Measurements from ENCODE around the gene ZBTB7C.

Gene ZBTB7C

DNA sequence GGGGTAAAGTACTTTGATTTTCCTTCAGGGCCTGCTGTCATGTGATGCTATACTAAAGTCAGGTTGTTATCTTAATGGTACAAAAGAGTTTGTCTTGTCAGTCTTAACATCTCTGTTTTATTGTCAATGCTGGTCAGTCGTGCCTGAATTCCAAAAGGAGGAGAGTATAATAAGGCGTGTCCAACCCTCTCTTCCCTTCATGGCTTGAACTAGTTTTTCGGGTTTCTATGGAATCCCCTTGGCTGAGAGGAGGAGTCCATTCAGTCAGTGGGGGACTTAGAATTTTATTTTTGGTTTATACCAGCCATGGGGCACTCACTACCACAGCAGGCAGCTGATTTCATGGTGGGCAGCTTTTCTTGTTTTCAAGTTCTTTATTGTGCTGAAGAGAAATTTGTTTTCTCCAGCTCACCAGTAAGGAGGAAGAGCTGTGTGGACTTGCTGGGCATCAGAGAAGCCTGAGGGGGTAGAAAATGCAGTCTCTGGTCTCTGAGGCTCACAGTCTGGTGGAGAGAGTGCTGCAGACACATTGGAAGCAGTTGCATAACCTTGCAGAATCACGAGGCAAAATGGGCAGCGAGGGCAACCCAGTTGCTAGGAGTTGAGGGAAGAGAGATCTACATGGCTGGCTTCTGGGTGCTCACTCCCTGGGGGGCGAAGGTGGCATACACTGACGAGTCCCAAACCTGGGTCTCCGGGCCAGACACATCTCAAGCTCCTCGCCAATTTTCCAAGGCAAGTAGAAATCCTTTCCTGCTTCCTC, 193.1 kb downstream of the ZBTB7C start:
- H3K9me3 ChIP-seq (ENCODE audit: control insufficient read depth, low read length): no peaks in the 10 kb centered on the region
- H3K4me1 ChIP-seq (ENCODE audit: control insufficient read depth, insufficient read depth, low read length, poor library complexity, severe bottlenecking): no peaks in the 10 kb centered on the region
- no peaks in the 10 kb centered on the region for H3K36me3 ChIP-seq (ENCODE audit: control insufficient read depth, insufficient read depth, low read length)
- WGBS, 2 experiments (ENCODE audit: insufficient coverage in 2 of 2): 90 to 94% methylated on average over 6 to 7 of the region's 9 CpGs
- H3K4me3 ChIP-seq (ENCODE audit: extremely low read depth, insufficient read depth, low read length, poor library complexity, severe bottlenecking): no peak overlapping the region
- H3K27ac ChIP-seq (ENCODE audit: low read depth, low read length, severe bottlenecking): no peak overlapping the region

DNA sequence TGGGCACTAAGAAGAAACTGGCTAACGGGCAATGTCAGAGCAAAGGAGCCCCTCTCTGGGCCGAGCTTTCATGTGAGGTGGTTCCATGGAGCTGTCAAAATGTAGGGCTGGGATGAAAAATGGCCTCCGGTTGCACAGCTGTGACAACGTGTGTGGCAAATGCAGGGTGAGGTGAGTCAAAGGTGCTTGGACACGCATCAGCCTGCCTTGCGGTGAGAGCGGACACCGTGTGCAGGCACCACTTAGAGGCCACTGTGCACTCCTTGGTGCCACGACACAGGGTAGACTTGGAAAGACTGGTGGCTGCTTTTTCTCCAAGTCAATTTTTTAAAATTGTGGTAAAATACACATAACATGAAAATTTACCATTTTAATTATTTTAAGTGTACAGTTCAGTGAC, 195.4 kb downstream of the ZBTB7C start:
- 95 to 100% methylated on average over 3 to 8 of the region's 9 CpGs for WGBS, 2 experiments (ENCODE audit: insufficient coverage in 2 of 2)
- Histone ChIP-seq H3K27ac (ENCODE audit: low read depth, low read length, severe bottlenecking) (no peak overlapping the region), H3K9me3 (ENCODE audit: control insufficient read depth, low read length) (no peaks in the 10 kb centered on the region), H3K4me1 (ENCODE audit: control insufficient read depth, insufficient read depth, low read length, poor library complexity, severe bottlenecking) (no peaks in the 10 kb centered on the region), H3K4me3 (ENCODE audit: extremely low read depth, insufficient read depth, low read length, poor library complexity, severe bottlenecking) (no peak overlapping the region), H3K36me3 (ENCODE audit: control insufficient read depth, insufficient read depth, low read length) (no peaks in the 10 kb centered on the region)

DNA sequence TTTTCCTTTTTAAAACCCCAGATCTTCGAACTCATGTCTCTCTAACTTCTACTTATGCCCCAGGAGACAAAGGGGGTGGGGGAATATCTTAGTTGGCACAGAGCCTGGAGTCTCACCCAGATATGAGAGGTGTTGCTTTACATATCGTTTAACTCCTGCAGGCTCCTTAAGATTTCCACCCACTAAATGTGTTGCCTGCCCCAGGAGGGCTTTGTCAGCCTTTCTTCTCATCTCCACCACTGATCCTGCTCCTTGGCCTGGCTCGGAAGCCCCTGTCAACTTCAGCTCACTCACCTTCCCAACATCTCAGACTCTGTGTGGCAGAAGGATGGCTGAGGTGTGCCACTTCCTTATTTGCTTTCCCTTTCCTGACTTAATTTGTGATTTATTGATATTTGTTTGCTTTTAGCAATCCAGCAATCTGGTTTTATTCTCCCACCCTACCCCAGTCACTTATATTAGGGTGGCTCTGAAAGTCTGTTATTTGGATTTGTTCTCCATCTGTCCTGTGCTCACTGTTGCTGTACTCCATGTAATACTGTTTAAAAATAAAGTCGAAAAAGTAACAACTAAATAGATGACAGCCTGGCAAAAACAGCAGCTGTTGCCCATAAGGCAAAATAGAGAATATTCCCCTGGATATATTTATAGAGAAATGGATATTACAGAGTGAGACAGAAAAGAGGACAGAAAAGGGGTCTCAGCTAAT, 200.6 kb downstream of the ZBTB7C start:
- no peak overlapping the region for H3K4me3 ChIP-seq (ENCODE audit: extremely low read depth, insufficient read depth, low read length, poor library complexity, severe bottlenecking)
- WGBS, 2 experiments (ENCODE audit: insufficient coverage in 2 of 2): 80% methylated on average over 1 of the region's 4 CpGs
- no peaks in the 10 kb centered on the region for H3K9me3 ChIP-seq (ENCODE audit: control insufficient read depth, low read length)
- H3K36me3 ChIP-seq (ENCODE audit: control insufficient read depth, insufficient read depth, low read length): no peaks in the 10 kb centered on the region
- H3K27ac ChIP-seq (ENCODE audit: low read depth, low read length, severe bottlenecking): no peak overlapping the region
- H3K4me1 ChIP-seq (ENCODE audit: control insufficient read depth, insufficient read depth, low read length, poor library complexity, severe bottlenecking): no peaks in the 10 kb centered on the region

DNA sequence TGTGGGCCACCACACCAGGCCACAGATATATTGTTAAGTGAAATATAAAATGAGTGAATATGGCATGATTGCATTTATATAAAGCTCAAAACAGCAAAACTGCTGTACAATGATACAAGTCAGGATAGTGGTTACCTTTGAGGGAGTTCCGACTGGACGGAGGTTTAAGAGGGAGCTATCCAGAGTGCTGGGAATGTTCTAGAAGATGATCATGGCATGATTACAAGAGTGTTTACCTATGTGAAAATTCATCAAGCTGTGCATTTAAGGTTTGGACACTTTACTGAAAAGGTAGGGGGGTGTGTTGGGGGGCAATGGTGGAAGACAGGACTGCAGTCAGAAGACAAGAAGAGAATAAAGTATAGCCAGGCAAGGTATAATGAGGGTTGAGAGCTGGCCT, 201.4 kb downstream of the ZBTB7C start:
- WGBS, 2 experiments (ENCODE audit: insufficient coverage in 2 of 2): 92 to 93% methylated on average over 2 of the region's 2 CpGs
- no peaks in the 10 kb centered on the region for H3K9me3 ChIP-seq (ENCODE audit: control insufficient read depth, low read length)
- H3K4me3 ChIP-seq (ENCODE audit: extremely low read depth, insufficient read depth, low read length, poor library complexity, severe bottlenecking): no peak overlapping the region
- no peak overlapping the region for H3K27ac ChIP-seq (ENCODE audit: low read depth, low read length, severe bottlenecking)
- H3K36me3 ChIP-seq (ENCODE audit: control insufficient read depth, insufficient read depth, low read length): no peaks in the 10 kb centered on the region
- no peaks in the 10 kb centered on the region for H3K4me1 ChIP-seq (ENCODE audit: control insufficient read depth, insufficient read depth, low read length, poor library complexity, severe bottlenecking)

DNA sequence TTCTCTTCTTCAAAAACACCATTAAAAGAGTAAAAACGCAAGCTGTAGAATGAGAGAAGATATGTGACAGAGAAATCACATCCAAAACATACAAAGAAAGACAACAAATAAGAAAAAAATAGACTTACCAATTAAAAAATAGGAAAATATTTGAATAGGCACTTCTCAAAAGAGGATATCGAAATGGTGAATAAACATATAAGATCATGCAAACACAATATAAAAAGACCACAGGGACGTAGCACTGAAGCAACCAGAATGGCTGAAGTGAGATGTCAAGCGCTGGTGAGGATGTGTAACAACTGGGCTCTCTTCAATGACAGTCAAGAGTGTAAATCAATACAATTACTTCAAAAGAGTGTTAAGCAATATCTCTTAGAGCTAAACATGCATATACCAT, 202.3 kb downstream of the ZBTB7C start:
- Histone ChIP-seq H3K4me1 (ENCODE audit: control insufficient read depth, insufficient read depth, low read length, poor library complexity, severe bottlenecking) (no peaks in the 10 kb centered on the region), H3K36me3 (ENCODE audit: control insufficient read depth, insufficient read depth, low read length) (no peaks in the 10 kb centered on the region), H3K4me3 (ENCODE audit: extremely low read depth, insufficient read depth, low read length, poor library complexity, severe bottlenecking) (no peak overlapping the region), H3K27ac (ENCODE audit: low read depth, low read length, severe bottlenecking) (no peak overlapping the region), H3K9me3 (ENCODE audit: control insufficient read depth, low read length) (no peaks in the 10 kb centered on the region)
- WGBS, 2 experiments (ENCODE audit: insufficient coverage in 2 of 2): no CpG with 5 or more reads among the region's 4 CpGs

DNA sequence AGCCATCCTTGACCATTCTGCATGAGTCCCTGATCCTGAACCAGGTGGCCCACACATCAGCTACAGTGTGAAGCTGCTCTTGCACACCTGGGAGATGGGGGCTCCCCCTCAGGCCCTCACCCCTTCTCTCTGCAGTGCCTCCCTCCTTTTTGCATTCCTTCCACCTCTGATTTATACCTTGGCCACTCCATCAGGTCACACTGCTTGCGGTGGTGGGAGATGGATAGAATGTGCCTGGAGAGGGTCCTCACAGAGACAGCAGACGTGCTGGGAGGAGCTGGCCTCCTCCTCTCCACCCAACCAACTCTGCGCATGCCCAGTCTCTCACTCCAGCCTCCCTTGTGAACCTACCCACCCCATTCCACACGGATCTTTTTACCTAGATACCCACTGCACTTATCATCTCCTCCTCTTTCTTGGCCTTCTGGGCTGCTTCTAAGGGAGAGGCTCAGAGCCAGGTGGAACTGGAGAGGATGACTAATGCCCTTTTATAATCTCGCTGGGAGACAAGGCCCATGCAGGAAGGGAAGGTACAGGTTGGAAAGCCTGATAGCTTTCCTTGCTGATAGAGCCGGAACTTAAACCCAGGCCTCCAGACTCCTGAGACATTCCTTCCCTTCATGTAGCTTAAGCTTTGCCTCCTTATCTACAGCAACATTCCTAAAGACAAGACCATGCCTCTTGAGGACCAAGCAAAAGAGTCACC, 205.1 kb downstream of the ZBTB7C start:
- 80 to 100% methylated on average over 1 of the region's 6 CpGs for whole genome bisulfite sequencing, 2 experiments (ENCODE audit: insufficient coverage in 2 of 2)
- Histone ChIP-seq H3K9me3 (ENCODE audit: control insufficient read depth, low read length) (no peaks in the 10 kb centered on the region), H3K27ac (ENCODE audit: low read depth, low read length, severe bottlenecking) (no peak overlapping the region), H3K4me3 (ENCODE audit: extremely low read depth, insufficient read depth, low read length, poor library complexity, severe bottlenecking) (no peak overlapping the region), H3K36me3 (ENCODE audit: control insufficient read depth, insufficient read depth, low read length) (no peaks in the 10 kb centered on the region), H3K4me1 (ENCODE audit: control insufficient read depth, insufficient read depth, low read length, poor library complexity, severe bottlenecking) (peaks cover 3% of the 10 kb centered on the region)

DNA sequence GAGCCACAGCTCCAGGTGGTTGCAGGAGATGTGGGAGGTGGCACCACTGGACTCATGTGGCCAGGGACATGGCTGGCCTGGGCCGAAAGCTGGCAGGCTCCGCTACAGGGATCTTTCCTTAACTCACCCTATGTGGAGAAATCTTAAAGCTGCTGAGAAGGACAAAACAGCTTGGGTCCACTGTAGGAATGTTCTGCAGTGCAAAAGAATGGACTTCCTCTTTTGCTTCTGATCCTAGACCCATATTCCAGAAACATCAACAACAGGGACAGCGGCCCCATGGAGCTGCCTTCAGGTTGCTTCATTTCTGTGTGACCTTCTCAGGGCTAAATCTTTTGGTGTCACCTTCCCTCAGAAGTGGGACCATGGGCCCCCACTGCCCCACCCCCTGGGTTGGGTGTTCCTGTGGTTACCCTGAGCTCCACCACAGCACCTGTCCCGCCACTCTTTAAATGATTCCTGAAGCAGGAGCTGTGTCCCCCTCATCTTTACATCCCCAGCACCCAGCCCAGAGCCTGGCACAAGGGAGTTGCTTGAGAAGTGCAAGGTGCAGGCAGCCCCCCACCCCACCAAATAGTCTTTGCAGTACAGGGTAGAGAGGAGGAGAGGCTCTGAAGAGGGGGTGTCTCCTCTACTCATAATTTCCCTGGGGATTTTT, 205.8 kb downstream of the ZBTB7C start:
- Histone ChIP-seq H3K27ac (ENCODE audit: low read depth, low read length, severe bottlenecking) (no peak overlapping the region), H3K4me3 (ENCODE audit: extremely low read depth, insufficient read depth, low read length, poor library complexity, severe bottlenecking) (no peak overlapping the region), H3K4me1 (ENCODE audit: control insufficient read depth, insufficient read depth, low read length, poor library complexity, severe bottlenecking) (peaks cover 3% of the 10 kb centered on the region), H3K9me3 (ENCODE audit: control insufficient read depth, low read length) (no peaks in the 10 kb centered on the region), H3K36me3 (ENCODE audit: control insufficient read depth, insufficient read depth, low read length) (no peaks in the 10 kb centered on the region)
- WGBS, 2 experiments (ENCODE audit: insufficient coverage in 2 of 2): 100% methylated on average over 1 of the region's 4 CpGs

DNA sequence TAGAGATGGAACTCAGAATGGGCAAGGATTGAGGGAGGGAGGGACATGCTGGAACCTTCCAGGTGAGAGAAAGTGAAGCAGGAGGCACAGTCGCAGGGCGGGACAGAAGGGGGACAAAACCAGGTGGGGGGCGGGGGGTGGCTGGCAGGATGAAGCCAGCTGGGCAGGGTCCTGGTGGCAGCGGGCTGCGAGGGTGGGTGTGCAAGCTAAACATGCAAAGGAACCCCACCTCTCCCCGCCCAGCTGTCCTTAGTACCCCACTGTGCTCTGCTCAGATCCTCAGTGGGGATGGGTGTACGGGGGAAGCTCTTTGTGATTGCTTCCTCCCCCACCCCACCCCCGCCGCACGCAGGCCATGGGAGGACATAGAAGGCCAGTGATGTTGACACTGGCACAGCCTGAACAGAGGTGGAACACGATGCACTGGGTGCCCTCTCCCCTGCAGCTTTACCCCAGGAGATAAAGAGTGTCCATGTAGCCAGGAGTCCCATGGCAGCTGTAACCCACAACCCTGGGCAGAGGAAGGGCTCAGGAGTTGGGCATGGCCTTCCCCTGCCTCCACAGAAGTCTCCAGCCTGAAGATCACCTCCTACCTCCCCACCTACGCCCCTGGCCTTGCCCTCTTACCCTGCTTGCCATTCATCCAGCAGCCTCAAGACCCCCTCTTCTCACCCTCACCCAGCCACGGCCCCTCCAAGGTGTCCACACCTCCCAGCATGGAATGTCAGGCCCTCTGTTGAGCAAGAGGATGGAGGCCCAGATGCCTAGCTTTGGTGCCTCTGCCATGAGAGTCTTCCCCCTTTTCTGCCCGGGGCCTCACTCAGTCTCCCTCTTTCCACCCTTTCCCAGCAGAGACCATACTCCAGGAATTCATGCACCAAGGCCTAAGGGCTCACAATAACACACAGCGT, 206.6 kb downstream of the ZBTB7C start:
- H3K9me3 ChIP-seq (ENCODE audit: control insufficient read depth, low read length): no peaks in the 10 kb centered on the region
- no peaks in the 10 kb centered on the region for H3K36me3 ChIP-seq (ENCODE audit: control insufficient read depth, insufficient read depth, low read length)
- H3K4me3 ChIP-seq (ENCODE audit: extremely low read depth, insufficient read depth, low read length, poor library complexity, severe bottlenecking): no peak overlapping the region
- WGBS, 2 experiments (ENCODE audit: insufficient coverage in 2 of 2): 78 to 79% methylated on average over 8 of the region's 15 CpGs
- H3K27ac ChIP-seq (ENCODE audit: low read depth, low read length, severe bottlenecking): no peak overlapping the region
- H3K4me1 ChIP-seq (ENCODE audit: control insufficient read depth, insufficient read depth, low read length, poor library complexity, severe bottlenecking): peaks cover 3% of the 10 kb centered on the region

DNA sequence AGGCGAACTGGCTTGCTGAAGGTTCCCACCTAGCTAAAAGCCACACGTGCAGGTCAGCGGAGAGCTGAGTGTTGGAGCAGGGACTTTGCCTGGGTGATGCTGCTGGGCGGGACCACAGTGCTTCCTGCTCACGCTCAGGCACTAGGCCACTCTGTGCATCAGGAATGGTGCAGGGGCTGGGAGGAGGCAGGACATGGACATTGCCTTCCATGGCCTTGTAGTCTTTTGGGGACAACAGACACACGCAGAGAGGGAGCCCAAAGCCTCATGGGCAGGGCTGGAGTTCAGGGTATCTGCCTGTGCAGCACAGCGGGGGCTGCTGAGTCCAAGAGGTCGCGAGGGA, 207.2 kb downstream of the ZBTB7C start:
- no peaks in the 10 kb centered on the region for H3K9me3 ChIP-seq (ENCODE audit: control insufficient read depth, low read length)
- 87 to 95% methylated on average over 5 to 9 of the region's 9 CpGs for WGBS, 2 experiments (ENCODE audit: insufficient coverage in 2 of 2)
- no peaks in the 10 kb centered on the region for H3K36me3 ChIP-seq (ENCODE audit: control insufficient read depth, insufficient read depth, low read length)
- H3K27ac ChIP-seq (ENCODE audit: low read depth, low read length, severe bottlenecking): no peak overlapping the region
- no peak overlapping the region for H3K4me3 ChIP-seq (ENCODE audit: extremely low read depth, insufficient read depth, low read length, poor library complexity, severe bottlenecking)
- H3K4me1 ChIP-seq (ENCODE audit: control insufficient read depth, insufficient read depth, low read length, poor library complexity, severe bottlenecking): peaks cover 3% of the 10 kb centered on the region

Data from mesodermal cell (in vitro differentiated cells).